Sigmoid colon (tissue), 4 donors: ENCODE measurements around the gene NCAN.

Experiments
- POLR2A ChIP-seq, 2 donors: fragments of 450-650 bp; IDR thresholded peaks; one replicate each; pipeline ENCODE4 v1.6.1; 2016; ENCODE audit warnings: antibody characterized with exemption in 2 of 2, mild to moderate bottlenecking in 2 of 2, moderate library complexity in 2 of 2
- POLR2AphosphoS5 ChIP-seq, 4 donors: sonication (generic); formaldehyde crosslinking; IDR thresholded peaks; one replicate each; pipeline ENCODE4 v1.6.1; 2017; ENCODE audit warnings: antibody characterized with exemption in 4 of 4
- TF ChIP-seq, protein P1 (sequence below), 4 experiments: fragments of 450-650 bp in 3 of 4; fragments of 200-600 bp in 1 of 4; IDR thresholded peaks; one replicate each; pipeline ENCODE4 v1.5.1; 2016 to 2019; ENCODE audit warnings: antibody characterized with exemption in 4 of 4, mild to moderate bottlenecking in 3 of 4, moderate library complexity in 2 of 4

DNA sequence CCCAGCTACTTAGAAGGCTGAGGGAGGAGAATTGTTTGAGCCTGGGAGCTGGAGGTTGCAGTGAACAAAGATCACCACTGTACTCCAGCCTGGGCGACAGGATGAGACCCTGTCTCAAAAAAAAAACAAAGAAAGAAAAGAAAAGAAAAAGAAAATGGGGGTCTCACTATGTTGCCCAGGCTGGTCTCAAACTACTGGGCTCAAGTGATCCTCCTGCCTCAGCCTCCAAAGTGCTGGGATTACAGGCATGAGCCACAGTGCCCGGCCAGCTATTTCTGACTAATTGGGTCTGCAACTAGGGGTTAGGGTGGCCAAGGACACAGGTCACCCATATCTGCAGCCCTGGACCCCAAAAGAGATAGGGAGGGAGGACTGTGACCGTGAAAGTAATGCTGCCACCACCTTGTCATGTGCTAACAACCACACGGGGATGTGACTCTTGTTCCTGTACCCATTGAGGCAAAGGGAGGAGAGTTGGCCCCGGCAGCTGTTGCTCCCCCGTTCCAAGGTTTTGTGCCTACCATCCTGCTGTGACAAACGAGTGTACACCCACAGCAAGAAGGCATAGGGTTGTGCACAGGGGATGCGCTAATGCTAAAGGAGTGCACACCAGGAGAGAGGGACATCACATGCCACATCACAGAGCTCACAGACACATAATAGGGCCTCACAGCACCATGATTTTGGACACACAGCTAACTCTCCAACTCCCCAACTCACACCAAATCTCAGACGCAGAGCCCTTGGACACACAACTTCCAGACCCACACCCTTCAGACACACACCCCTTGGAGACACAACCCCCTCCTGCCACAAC is 42.3 kb upstream of the NCAN start:
- no peak for TF ChIP-seq POLR2A (IDR thresholded peaks at IDR 0.05)
- TF ChIP-seq POLR2AphosphoS5 (IDR thresholded peaks at IDR 0.05): no peak
- TF ChIP-seq, protein P1, sequence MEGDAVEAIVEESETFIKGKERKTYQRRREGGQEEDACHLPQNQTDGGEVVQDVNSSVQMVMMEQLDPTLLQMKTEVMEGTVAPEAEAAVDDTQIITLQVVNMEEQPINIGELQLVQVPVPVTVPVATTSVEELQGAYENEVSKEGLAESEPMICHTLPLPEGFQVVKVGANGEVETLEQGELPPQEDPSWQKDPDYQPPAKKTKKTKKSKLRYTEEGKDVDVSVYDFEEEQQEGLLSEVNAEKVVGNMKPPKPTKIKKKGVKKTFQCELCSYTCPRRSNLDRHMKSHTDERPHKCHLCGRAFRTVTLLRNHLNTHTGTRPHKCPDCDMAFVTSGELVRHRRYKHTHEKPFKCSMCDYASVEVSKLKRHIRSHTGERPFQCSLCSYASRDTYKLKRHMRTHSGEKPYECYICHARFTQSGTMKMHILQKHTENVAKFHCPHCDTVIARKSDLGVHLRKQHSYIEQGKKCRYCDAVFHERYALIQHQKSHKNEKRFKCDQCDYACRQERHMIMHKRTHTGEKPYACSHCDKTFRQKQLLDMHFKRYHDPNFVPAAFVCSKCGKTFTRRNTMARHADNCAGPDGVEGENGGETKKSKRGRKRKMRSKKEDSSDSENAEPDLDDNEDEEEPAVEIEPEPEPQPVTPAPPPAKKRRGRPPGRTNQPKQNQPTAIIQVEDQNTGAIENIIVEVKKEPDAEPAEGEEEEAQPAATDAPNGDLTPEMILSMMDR (IDR thresholded peaks at IDR 0.05): no peak
